Stimulated activated naive CD4-positive, alpha-beta T cell (primary cell): ENCODE results near the gene PPP4R3A.
"Not testable (repeated sequence)": the region's sequence is repeated elsewhere in the genome, so short reads cannot be mapped to it uniquely, and the experiment has no call there.

Experiments used
- DNase-seq, 6 experiments: peaks; one replicate each; lab custom pipeline; 2025; lab: John Stamatoyannopoulos, UW

Gene PPP4R3A

DNA sequence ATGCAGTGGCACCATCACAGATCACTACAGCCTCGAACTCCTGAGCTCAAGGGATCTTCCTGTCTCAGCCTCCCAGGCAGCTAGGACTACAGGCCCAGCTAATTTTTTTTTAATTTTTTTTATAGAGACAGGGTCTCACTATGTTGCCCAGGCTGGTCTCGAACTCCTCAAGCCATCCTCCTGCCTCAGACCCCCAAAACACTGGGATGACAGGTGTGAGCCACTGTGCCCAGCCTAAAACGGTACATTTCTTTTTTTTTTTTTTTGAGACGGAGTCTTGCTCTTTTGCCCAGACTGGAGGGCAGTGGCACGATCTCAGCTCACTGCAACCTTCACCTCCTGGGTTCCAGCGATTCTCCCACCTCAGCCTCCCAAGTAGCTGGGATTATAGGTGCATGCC, 100.9 kb downstream of the PPP4R3A start:
- not testable (repeated sequence) for DNase-seq
